NCI-H345 treated with DMSO at 0.1 percent for 48 hours (cell line): ENCODE results near the gene EEF1AKMT3.
A peak's percentile ranks its signal among the peaks of the same experiment; 100 is the strongest.

Experiments
- DNase-seq: peaks from one replicate; lab custom pipeline; 2025; ENCODE audit not compliant: unreplicated experiment; lab: John Stamatoyannopoulos, UW

The EEF1AKMT3 gene

GRCh38 chr12:57782243-57782607, 9.8 kb downstream of the EEF1AKMT3 start:
- DNase-seq, result no peak

GRCh38 chr12:57782608-57783465, 10.4 kb downstream of the EEF1AKMT3 start, which contains the start of gene TSFM:
TSS of gene TSFM (plus strand) at chr12:57782787. CDS start at chr12:57782802, 15 bp downstream.
- DNase-seq, result peak; percentile 86

DNA sequence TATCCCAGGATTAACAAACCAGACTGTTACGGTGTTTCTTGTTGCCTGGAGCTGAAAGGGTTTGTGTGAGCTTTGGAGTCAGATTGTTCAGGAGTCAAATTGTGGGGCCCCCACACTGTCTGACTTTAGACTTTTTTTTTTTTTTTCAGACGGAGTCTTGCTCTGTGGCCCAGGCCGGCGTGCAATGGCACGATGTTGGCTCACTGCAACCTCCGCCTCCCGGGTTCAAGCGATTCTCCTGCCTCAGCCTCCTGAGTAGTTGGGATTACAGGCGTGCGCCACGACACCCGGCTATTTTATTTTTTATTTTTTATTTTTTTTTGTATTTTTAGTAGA, 11.0 kb downstream of the EEF1AKMT3 start:
- DNase-seq, result no peak

DNA sequence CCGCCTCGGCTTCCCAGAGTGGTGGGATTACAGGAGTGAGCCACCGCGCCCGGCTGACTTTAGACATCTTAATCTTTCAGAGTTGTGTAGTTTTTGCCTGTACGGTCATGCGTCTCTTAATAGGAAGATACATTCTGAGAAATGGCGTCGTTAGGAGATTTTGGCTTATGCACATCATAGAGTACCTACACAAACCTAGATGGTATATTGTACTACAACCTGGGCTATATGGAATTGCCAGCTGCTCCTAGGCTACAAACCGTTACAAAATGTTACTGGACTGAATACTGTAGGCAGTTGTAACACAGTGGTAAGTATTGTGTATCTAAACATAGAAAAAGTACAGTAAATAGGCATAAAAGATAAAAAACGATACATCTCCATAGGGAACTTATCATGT, 11.4 kb downstream of the EEF1AKMT3 start:
- no peak for DNase-seq

DNA sequence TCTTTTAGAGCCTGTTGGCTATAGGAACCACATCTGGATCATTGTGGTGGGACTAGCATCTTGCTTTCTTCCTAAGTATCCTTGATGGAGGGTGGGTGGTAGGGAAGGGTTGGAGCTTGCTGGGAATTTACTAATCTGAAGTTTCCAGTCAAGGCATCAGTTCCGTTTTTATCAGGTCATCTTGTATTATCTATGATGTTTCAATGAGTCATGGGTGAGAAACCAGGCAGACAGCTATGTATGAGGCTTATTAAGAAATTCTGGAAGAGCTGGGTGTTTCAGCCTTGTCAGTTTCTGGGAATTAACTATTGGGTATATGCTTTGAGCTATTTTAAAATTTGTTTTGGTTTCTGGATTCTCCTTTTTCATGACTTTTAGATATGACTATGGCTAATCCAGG, 21.5 kb downstream of the EEF1AKMT3 start:
- no peak for DNase-seq

DNA sequence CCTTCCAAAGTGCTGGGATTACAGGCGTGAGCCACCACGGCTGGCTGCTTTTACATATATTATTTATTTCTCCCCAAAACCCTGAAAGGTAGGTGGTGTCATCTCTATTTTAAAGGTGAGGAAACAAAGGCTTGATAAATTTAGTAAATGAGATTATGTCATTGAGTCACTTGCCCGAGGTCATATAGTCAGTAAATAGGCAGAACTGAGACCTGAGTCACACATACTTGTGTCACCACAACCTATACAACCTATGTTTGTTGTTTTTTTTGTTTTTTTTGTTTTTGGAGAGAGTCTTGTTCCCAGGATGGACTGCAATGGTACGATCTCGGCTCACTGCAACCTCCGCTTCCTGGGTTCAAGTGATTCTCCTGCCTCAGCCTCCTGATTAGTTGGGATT, 22.9 kb downstream of the EEF1AKMT3 start:
- no peak for DNase-seq

- DNase-seq, result no peak
These were observed 24.6 kb downstream of the EEF1AKMT3 start for GRCh38 chr12:57796996-57797395.

DNA sequence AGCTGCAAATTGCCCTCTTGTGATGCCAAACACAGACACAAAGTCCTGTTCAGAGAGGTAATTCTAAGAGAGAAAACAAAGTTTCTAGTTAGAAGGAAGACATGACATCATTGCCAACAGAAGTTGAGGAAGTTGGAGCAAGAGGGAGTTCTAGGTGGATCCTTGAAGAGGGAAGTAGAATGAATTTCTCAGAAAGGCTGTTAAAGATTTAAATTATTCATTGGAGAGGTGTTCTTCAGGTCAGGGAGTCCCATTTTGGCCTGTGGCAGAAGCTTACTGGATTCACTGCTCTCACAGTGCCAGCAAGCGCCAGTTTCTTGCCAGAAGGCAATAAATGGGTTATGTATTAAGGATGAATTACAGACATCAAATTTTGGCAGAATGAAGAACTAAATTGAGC, 25.5 kb downstream of the EEF1AKMT3 start:
- no peak for DNase-seq

DNA sequence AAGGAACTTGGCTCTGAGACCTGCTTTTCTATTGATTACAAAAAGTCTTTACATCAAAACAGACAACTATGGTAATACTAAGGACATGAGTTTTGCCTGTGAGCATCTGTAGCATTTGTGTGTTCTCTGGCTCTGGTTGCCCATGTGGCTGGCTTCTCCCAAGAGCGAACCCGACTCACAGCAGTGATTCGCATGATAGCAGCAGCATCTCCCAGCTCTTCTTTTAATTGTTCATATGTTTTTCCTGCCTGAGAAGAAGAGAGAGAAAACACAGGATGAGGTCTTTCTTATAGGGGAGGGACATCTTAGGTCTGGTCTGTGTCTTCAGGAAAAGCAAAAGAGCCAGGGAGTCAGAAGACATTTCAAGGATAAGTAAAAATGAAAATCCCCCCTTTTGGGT, 28.6 kb downstream of the EEF1AKMT3 start:
- DNase-seq, result no peak

GRCh38 chr12:57802607-57803006, 30.2 kb downstream of the EEF1AKMT3 start:
- no peak for DNase-seq

DNA sequence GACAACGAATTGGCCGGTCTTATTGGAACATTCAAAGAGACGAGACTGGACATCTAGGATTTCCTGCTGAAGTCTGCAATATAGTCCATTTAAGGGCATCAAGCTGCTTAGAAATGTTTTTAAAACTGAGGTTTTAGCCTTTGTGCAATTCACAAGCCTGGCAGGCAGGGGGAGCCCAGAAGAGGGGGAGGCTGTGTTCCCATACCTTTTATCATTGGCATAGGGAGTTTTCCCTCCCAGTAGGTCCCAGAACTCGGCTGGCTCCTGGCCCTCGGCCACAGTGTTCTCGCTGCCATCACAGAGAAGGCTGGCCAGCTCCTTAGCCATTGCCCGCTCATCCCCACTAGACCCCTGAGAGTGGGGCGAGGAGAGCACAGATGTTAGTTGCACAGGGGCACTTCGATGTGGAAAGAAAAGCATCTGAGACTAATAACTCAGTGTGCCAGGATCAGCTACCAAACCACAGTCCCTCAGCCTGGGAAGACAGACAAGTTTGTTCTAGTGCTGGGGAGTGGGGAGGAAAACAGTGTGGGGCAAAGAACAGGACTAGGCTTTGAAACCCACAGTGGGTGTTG, 31.0 kb downstream of the EEF1AKMT3 start:
- no peak for DNase-seq

- no peak for DNase-seq
These were observed 34.3 kb downstream of the EEF1AKMT3 start for GRCh38 chr12:57806677-57807076.

GRCh38 chr12:57807285-57807684, 34.9 kb downstream of the EEF1AKMT3 start:
- DNase-seq, result no peak

- DNase-seq, result no peak
These were observed 35.9 kb downstream of the EEF1AKMT3 start for GRCh38 chr12:57808351-57808750.

GRCh38 chr12:57809425-57809824, 37.0 kb downstream of the EEF1AKMT3 start:
- DNase-seq, result no peak

- DNase-seq, result no peak
These were observed 38.0 kb downstream of the EEF1AKMT3 start for GRCh38 chr12:57810450-57810849.

GRCh38 chr12:57811028-57811755, 38.8 kb downstream of the EEF1AKMT3 start:
- no peak for DNase-seq

DNA sequence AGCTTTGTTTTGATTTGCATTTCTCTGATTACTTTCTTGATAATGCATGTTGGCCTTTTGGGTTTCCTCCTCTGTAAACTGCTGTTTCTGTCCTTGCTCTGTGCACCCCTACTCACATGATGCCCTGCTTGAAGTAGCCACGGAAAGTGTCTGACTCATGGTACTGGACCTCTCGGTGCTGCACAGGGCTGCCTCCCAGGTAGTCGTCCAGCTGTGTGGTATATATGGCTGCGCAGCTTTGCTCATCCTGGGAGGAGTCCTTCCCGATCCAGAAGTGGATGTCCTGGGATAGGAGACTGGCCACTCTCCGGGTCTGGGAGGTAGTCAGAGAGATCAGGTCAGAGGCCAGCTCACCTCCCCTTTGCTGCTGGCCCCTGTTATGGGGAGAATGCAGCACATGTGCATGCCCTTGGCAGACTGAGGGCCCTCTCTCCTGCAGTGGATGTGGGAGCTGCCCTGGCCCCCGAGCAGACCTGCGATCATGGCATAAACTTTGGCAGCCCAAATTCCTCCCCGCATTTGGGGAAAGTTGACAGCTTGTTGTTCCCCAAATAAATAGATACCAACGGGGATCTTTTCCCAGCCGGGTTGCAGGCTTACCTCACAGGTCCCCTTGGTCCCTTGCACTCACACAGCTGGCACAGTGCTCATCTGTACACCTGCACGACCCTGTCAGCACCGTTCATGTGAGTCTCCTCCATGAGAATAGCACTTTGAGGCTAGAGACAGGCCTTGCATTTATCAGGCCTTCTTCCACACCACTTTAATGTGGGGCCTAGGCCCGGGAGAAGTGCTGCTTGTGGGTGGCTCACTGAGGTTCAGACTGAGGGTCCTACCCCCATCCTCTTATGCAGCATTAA, 40.9 kb downstream of the EEF1AKMT3 start:
- no peak for DNase-seq

DNA sequence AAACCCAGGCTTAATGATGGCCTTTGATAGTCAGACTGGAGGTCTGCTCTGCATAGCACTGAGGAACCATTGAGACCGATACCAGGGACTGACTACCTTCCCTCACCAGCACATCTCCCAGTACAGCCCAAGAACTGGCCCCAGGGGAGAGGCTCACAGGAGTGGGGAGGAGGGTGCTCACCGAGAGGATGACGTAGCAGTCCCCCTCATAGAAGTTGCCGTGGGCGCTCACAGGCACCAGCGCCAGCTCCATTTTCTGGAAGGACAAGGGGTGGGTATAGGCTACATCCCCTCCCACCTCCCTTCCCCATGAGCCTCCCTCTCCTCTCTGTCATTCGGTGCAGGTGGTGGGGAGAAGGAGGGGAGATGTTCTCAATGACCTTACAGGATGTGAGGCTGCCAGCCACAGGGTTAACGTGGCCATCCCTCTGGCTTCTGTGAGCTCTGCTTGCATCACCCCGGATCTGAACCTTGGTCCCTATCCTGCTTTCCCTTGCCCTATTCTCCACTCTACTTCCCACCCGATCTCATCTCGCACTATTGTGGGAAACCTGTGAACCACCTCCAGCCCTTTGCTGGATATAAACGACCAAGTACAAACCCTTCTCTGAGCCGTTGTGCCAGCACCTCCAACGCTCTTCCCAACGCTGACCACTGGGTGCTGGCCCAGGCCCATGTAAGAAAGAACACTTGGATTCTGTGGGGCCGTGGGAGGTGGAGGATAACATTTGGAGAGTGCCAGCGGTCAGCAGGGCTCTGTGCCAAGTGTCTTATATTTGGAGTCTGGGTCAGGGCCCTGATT, 41.8 kb downstream of the EEF1AKMT3 start:
- no peak for DNase-seq
